H9 (cell line): ENCODE data around the gene MSH6. TPM values are rescaled to one million over a fixed set of nuclear protein-coding genes. Genes with fewer than 3 reads are reported as not detected.

Experiments used
- DNase-seq: peaks from one replicate; pipeline ENCODE4 v3.0.0-alpha.2; 2017
- H2AFZ ChIP-seq: one replicate; pipeline ENCODE4 v1.6.1; 2013; ENCODE audit warnings: mild to moderate bottlenecking, low read length, control low read depth, moderate library complexity
- H2AK5ac ChIP-seq: 2 replicates; pipeline ENCODE4 v1.6.1; 2013; ENCODE audit warnings: low read length, control low read depth, mixed read lengths; ENCODE audit not compliant: insufficient read length
- H2BK120ac ChIP-seq: one replicate; pipeline ENCODE4 v1.6.1; 2013; ENCODE audit warnings: low read depth, mild to moderate bottlenecking, low read length, control low read depth, inconsistent platforms; ENCODE audit not compliant: poor library complexity, severe bottlenecking
- H2BK12ac ChIP-seq: 2 replicates; pipeline ENCODE4 v1.6.1; 2013; ENCODE audit warnings: low read length, control low read depth, mixed read lengths, low read depth; ENCODE audit not compliant: insufficient read length
- H2BK15ac ChIP-seq: 2 replicates; pipeline ENCODE4 v1.6.1; 2013; ENCODE audit warnings: low read depth, low read length, control low read depth
- H2BK20ac ChIP-seq: one replicate; pipeline ENCODE4 v1.6.1; 2013; ENCODE audit warnings: low read depth, mild to moderate bottlenecking, low read length, control low read depth, inconsistent platforms; ENCODE audit not compliant: poor library complexity, severe bottlenecking
- H2BK5ac ChIP-seq: 2 replicates; pipeline ENCODE4 v1.6.1; 2013; ENCODE audit warnings: low read length, control low read depth, mixed read lengths; ENCODE audit not compliant: insufficient read length
- H3K14ac ChIP-seq: 2 replicates; pipeline ENCODE4 v1.6.1; 2013; ENCODE audit warnings: low read length, control low read depth; ENCODE audit not compliant: insufficient read depth
- H3K18ac ChIP-seq: 2 replicates; pipeline ENCODE4 v1.6.1; 2013; ENCODE audit warnings: low read depth, mild to moderate bottlenecking, mixed read lengths, low read length, control low read depth; ENCODE audit not compliant: insufficient read length
- H3K23ac ChIP-seq: 2 replicates; pipeline ENCODE4 v1.6.1; 2013; ENCODE audit warnings: low read length, control low read depth, mixed read lengths, low read depth; ENCODE audit not compliant: insufficient read length
- H3K23me2 ChIP-seq: 2 replicates; pipeline ENCODE4 v1.6.1; 2013; ENCODE audit warnings: low read depth, mild to moderate bottlenecking, mixed read lengths, low read length, control low read depth; ENCODE audit not compliant: insufficient read length, poor library complexity, severe bottlenecking
- H3K27ac ChIP-seq: 2 replicates; pipeline ENCODE4 v1.5.1; 2013; ENCODE audit warnings: low read length, control low read depth, mixed read lengths, low read depth; ENCODE audit not compliant: insufficient read length
- H3K27me3 ChIP-seq: 2 replicates; pipeline ENCODE4 v1.6.1; 2013; ENCODE audit warnings: low read length, control low read depth, inconsistent platforms; ENCODE audit not compliant: insufficient read depth
- H3K4ac ChIP-seq: 2 replicates; pipeline ENCODE4 v1.6.1; 2013; ENCODE audit warnings: low read depth, mild to moderate bottlenecking, control low read depth, inconsistent platforms, low read length, moderate library complexity
- H3K4me1 ChIP-seq: 2 replicates; pipeline ENCODE4 v1.6.1; 2013; ENCODE audit warnings: low read length, control low read depth, inconsistent platforms; ENCODE audit not compliant: insufficient read depth
- H3K4me2 ChIP-seq: 2 replicates; pipeline ENCODE4 v1.6.1; 2013; ENCODE audit warnings: low read length, control low read depth, mixed read lengths; ENCODE audit not compliant: insufficient read length, insufficient read depth
- H3K56ac ChIP-seq: 2 replicates; pipeline ENCODE4 v1.6.1; 2013; ENCODE audit warnings: low read depth, mild to moderate bottlenecking, mixed read lengths, low read length, control low read depth; ENCODE audit not compliant: insufficient read length
- H3K79me1 ChIP-seq: 2 replicates; pipeline ENCODE4 v1.6.1; 2013; ENCODE audit warnings: low read depth, mild to moderate bottlenecking, moderate library complexity, low read length, control low read depth, inconsistent platforms; ENCODE audit not compliant: insufficient read depth, poor library complexity, severe bottlenecking
- H3K79me2 ChIP-seq: 2 replicates; pipeline ENCODE4 v1.6.1; 2013; ENCODE audit warnings: low read length, control low read depth, inconsistent platforms; ENCODE audit not compliant: insufficient read depth
- H3K9ac ChIP-seq: 2 replicates; pipeline ENCODE4 v1.6.1; 2013; ENCODE audit warnings: low read length, control low read depth, mixed read lengths; ENCODE audit not compliant: insufficient read length; ENCODE audit errors: extremely low read depth
- H3K9me3 ChIP-seq: one replicate; pipeline ENCODE4 v1.6.1; 2013; ENCODE audit warnings: low read depth, low read length, inconsistent platforms; ENCODE audit not compliant: control insufficient read depth
- H3T11ph ChIP-seq: one replicate; pipeline ENCODE4 v1.6.1; 2013; ENCODE audit warnings: mild to moderate bottlenecking, low read length, control low read depth, inconsistent platforms
- H4K20me1 ChIP-seq: one replicate; pipeline ENCODE4 v1.6.1; 2013; ENCODE audit not compliant: control insufficient read depth, insufficient read length, insufficient read depth
- H4K5ac ChIP-seq: 2 replicates; pipeline ENCODE4 v1.6.1; 2013; ENCODE audit warnings: low read depth, mild to moderate bottlenecking, mixed read lengths, low read length, control low read depth; ENCODE audit not compliant: insufficient read length
- H4K8ac ChIP-seq: replicated peaks from 2 replicates; pipeline ENCODE4 v1.6.1; 2013; ENCODE audit warnings: low read length, control low read depth, mixed read lengths, low read depth; ENCODE audit not compliant: insufficient read length
- H4K91ac ChIP-seq: 2 replicates; pipeline ENCODE4 v1.6.1; 2013; ENCODE audit warnings: low read depth, mild to moderate bottlenecking, moderate library complexity, mixed read lengths, low read length, control low read depth; ENCODE audit not compliant: insufficient read length
- H3K27ac Mint-ChIP-seq, 3 experiments: 2 replicates in 2 of 3; 3 replicates in 1 of 3; pipeline ENCODE4 v1.8.0; 2020 to 2021; ENCODE audit warnings: mixed read lengths in 3 of 3, mild to moderate bottlenecking in 1 of 3, moderate library complexity in 1 of 3
- H3K27me3 Mint-ChIP-seq: 2 replicates; pipeline ENCODE4 v1.8.0; 2021; ENCODE audit warnings: low read depth, mild to moderate bottlenecking, moderate library complexity, mixed read lengths
- H3K36me3 Mint-ChIP-seq, 3 experiments: 2 replicates in 2 of 3; 3 replicates in 1 of 3; pipeline ENCODE4 v1.8.0; 2020 to 2021; ENCODE audit warnings: low read depth in 3 of 3, mixed read lengths in 3 of 3; ENCODE audit not compliant: insufficient read depth in 1 of 3
- H3K4me1 Mint-ChIP-seq, 2 experiments: 2 replicates each; pipeline ENCODE4 v1.8.0; 2020; ENCODE audit warnings: mixed read lengths in 2 of 2
- H3K4me3 Mint-ChIP-seq, 2 experiments: 2 replicates in 1 of 2; 3 replicates in 1 of 2; pipeline ENCODE4 v1.8.0; 2020 to 2021; ENCODE audit warnings: mild to moderate bottlenecking in 2 of 2, mixed read lengths in 2 of 2, moderate library complexity in 1 of 2
- H3K9me3 Mint-ChIP-seq, 2 experiments: 2 replicates in 1 of 2; 3 replicates in 1 of 2; pipeline ENCODE4 v1.8.0; 2020; ENCODE audit warnings: mild to moderate bottlenecking in 2 of 2, mixed read lengths in 2 of 2, moderate library complexity in 1 of 2
- CTCF ChIP-seq: fragments of 200-600 bp; sonication (generic); conservative IDR thresholded peaks from 3 replicates; pipeline ENCODE4 v1.8.0; 2021; ENCODE audit warnings: antibody characterized with exemption, mild to moderate bottlenecking
- WGBS: extraction: QIAGEN DNeasy Blood & Tissue Kit; methylation state at CpG from one replicate; pipeline ENCODE4 v1.1.7; 2013; ENCODE audit warnings: missing lambda C conversion rate, low lambda C conversion rate, mixed read lengths; ENCODE audit not compliant: insufficient read length; ENCODE audit errors: extremely low coverage; 5-methylcytosine and 5-hydroxymethylcytosine counted together
- total RNA-seq: library from RNA; stranded (reverse); gene quantifications from 2 replicates; pipeline ENCODE4 v1.2.1, GENCODE V29; 2021

The MSH6 gene
- total RNA-seq, 1 experiment from 2014 or later: 303 TPM

- Histone ChIP-seq H3K4me1 (no peaks in the 10 kb centered on the region; the same call in 1 of the 2 replicates), H3K4me2 (peak overlapping the region; percentile 59), H2BK5ac (no peak overlapping the region), H3K4ac (no peak overlapping the region), H3K27me3 (no peaks in the 10 kb centered on the region), H3K27ac (no peak overlapping the region), H3K56ac (no peak overlapping the region), H2AK5ac (no peak overlapping the region), H2BK120ac (no peak overlapping the region), H3K23me2 (peaks cover 4% of the 10 kb centered on the region), H4K5ac (no peak overlapping the region), H3K14ac (no peak overlapping the region), H3K9me3 (no peaks in the 10 kb centered on the region), H2BK15ac (no peak overlapping the region), H3T11ph (no peak overlapping the region), H3K23ac (no peak overlapping the region), H3K9ac (no peak overlapping the region), H2AFZ (no peak overlapping the region), H2BK20ac (no peak overlapping the region), H3K79me2 (peaks cover 53% of the 10 kb centered on the region), H2BK12ac (no peak overlapping the region), H4K20me1 (no peaks in the 10 kb centered on the region), H4K8ac (no peak overlapping the region), H4K91ac (no peak overlapping the region), H3K79me1 (peaks cover 6% of the 10 kb centered on the region), H3K18ac (no peak overlapping the region)
- H3K27ac Mint-ChIP-seq: peak overlapping the region in 2 of 3 experiments; percentile 26 to 63; a peak in 4 of 7 replicates
- H3K4me3 Mint-ChIP-seq: peak overlapping the region; percentile 92 to 96
- no peak for DNase-seq
- H3K36me3 Mint-ChIP-seq: peaks cover 15 to 31% (median 27%) of the 10 kb centered on the region in 3 experiments
- TF ChIP-seq CTCF: no peak
- no CpG with 5 or more reads among the region's 7 CpGs for WGBS
- H3K27me3 Mint-ChIP-seq: no peaks in the 10 kb centered on the region
- peaks cover 20 to 26% of the 10 kb centered on the region in 2 experiments for H3K4me1 Mint-ChIP-seq
- H3K9me3 Mint-ChIP-seq: no peaks in the 10 kb centered on the region; a peak in 2 of 5 replicates
These were observed 3.0 kb downstream of the MSH6 start for GRCh38 chr2:47785986-47786385.
